LoVo (cell line): ENCODE measurements around the gene TANK.

ENCODE experiments used
- DNase-seq: peaks from one replicate; pipeline ENCODE4 v3.0.0-alpha.2; 2016; ENCODE audit warnings: low spot score

TANK gene

GRCh38 chr2:161232571-161232970 is 72.3 kb downstream of the TANK start:
- no peak for DNase-seq

- DNase-seq: no peak
Observed at GRCh38 chr2:161233858-161234431, 73.7 kb downstream of the TANK start.

- no peak for DNase-seq
Observed at GRCh38 chr2:161234627-161235026, 74.4 kb downstream of the TANK start.

- no peak for DNase-seq
Observed at GRCh38 chr2:161237392-161238264, 77.4 kb downstream of the TANK start.

- DNase-seq: no peak
Observed at GRCh38 chr2:161238265-161238559, 78.0 kb downstream of the TANK start.

- no peak for DNase-seq
Observed at GRCh38 chr2:161238560-161239325, 78.5 kb downstream of the TANK start.

- no peak for DNase-seq
Observed at GRCh38 chr2:161239326-161240109, 79.3 kb downstream of the TANK start.

- no peak for DNase-seq
Observed at GRCh38 chr2:161241894-161242293, 81.7 kb downstream of the TANK start.

GRCh38 chr2:161243312-161243711 is 83.1 kb downstream of the TANK start:
- DNase-seq: no peak

GRCh38 chr2:161243905-161244304 is 83.7 kb downstream of the TANK start:
- no peak for DNase-seq

- peak; percentile 90 for DNase-seq
Observed at GRCh38 chr2:161244387-161245260, 84.4 kb downstream of the TANK start.

GRCh38 chr2:161245261-161245553 is 85.0 kb downstream of the TANK start:
- DNase-seq: no peak

- DNase-seq: no peak
Observed at GRCh38 chr2:161245671-161246070, 85.4 kb downstream of the TANK start.

- DNase-seq: no peak
Observed at GRCh38 chr2:161246281-161246680, 86.1 kb downstream of the TANK start.

- peak; percentile 73 for DNase-seq
Observed at GRCh38 chr2:161250864-161251436, 90.7 kb downstream of the TANK start.

- no peak for DNase-seq
Observed at GRCh38 chr2:161257123-161257952, 97.1 kb downstream of the TANK start.

- DNase-seq: no peak
Observed at GRCh38 chr2:161265874-161266273, 105.6 kb downstream of the TANK start.

GRCh38 chr2:161269111-161269510 is 108.9 kb downstream of the TANK start:
- DNase-seq: no peak

- DNase-seq: peak; percentile 58
Observed at GRCh38 chr2:161273038-161273760, 113.0 kb downstream of the TANK start.
